Activated T-helper 1 cell treated with anti-CD3 and anti-CD28 coated beads, Interleukin-2, amount 50 U/mL, for 16 hours (primary cell): ENCODE measurements around the gene ZBTB3.
"Not testable (repeated sequence)": the region's sequence is repeated elsewhere in the genome, so short reads cannot be mapped to it uniquely, and the experiment has no call there.

Experiments used
- DNase-seq, 2 donors: peaks; one replicate each; pipeline ENCODE4 v3.0.0-alpha.2; 2020; ENCODE audit warnings: low read depth in 1 of 2, low spot score in 1 of 2

ZBTB3 gene

DNA sequence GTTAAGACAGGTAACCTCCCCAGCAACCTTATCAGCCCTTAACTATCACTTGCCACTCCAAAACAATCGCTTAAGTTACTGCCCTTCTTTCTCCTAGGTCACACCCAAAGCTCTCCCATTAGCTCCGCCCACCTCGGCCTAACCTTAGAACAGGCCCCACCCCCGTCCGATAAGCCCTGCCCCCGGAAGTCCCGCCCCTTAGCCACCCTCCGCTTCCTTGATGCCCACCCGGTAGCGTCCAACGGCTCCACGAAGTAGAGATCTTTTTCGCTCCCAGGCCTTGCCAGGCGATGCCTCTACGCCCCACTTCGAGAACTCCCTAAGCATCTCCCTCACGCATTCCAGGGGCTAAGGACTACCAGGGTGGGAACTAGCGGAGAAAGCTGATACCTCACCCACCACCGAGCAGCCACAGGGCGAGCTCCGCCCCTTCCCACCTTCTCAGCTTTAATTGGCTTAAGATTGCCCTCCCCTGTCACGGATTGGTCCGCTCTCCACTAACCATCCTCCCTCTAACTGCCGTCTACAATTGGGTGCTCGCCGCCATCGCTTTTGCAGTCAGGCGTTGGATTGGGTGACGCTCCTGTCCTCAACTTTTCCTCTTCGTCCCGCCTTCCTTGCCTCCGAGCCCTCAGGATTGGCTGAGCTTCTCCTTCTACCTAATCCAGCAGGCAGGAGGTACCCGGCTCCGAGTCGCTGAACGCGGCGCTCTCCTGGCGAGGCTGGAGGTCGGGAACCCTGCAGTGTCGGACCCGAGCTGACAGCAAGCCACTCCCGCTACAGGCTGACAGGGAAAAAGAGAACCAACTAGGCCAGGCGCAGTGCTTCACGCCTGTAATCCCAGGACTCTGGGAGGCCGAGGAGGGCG is at the start of gene ZBTB3:
Gene ZBTB3 (minus strand): TSS at position 425 of the 868 bp plus-strand sequence. CDS start 496 bp downstream, outside the sequence.
- peak; percentile 91 to 95 for DNase-seq

DNA sequence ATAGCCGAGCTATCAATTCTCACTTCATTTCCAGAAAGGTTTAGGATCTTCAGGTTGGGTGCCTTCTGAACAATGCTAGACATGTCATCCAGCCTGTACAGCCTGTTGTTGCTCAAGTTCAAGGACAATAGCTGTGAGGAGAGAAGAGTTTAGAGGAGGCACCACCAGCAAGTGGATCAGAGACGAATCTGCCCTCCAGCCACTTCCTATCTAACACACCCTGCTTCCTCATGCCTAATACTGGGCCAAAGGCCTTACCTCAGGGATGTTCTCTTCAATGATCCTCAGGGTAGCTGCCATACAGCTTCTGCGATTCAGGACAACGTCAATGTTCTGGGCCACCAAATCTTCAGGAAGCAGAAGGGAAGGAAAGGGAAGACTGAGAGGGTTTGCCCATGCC is 47.1 kb upstream of the ZBTB3 start:
- DNase-seq = no peak

DNA sequence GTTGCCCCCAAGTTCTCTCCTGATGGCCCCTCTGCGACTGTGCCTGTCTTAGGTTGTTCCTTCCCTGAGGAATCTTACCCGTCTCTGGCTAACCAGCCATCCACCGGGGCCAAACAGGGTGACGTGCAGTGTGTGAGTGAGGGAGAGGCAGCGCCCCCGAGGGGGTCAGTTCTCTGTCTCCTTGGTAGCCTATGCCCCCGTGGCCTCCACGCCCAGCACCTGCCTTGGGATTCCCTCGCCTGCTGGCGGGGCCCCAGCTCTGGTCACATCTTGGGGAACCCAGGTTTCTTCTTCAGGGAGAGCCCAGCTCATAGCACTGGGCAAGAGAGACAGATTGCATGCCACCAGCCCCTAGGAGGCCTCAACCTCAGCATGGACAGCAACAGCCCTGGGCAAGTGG is 45.5 kb upstream of the ZBTB3 start:
- no peak for DNase-seq

DNA sequence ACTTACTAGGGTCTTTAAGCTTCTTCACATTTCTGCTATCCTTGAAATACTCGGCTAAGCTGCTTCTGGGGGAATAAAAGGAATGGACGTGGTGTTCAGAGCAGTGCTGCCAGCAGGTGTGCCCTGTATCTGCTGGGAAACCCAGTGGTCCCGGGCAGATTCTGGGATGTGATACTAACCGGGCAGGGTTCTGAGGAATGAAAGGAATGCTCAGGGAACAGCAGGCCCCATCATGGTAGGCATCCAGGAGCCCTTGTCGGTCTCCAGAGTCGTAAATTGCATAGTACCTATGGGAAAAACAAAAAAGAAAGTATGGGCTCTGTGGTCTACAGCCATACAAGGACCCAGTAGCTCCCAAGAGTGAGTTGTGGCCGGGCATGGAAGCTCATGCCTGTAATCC is 42.3 kb upstream of the ZBTB3 start:
- DNase-seq = no peak

DNA sequence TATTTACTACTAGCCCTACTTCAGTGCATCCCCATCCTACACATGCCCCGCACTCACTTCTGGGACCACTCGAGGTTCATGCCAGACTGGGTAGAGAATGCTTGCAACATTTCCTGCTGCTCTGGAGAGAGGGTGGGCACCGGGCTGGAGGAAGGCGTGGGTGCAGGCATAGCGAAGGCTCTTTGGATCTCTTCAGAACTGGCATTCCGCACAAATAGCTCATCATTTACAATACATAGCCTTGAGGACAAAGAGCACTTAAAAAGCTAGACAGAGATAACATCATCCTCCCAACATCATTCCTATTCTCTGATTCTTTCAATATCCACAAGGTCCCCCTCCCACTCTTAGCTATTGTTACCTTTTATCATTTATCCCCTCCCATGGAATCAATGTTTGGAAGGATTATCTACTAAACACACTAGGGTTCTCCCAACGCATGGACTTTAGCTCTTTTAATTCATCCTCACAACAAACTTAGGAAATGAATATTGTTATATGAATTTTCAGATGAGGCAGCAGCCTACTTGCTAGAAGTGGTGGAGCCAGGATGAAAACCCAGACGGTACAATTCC is 40.3 kb upstream of the ZBTB3 start:
- no peak for DNase-seq

DNA sequence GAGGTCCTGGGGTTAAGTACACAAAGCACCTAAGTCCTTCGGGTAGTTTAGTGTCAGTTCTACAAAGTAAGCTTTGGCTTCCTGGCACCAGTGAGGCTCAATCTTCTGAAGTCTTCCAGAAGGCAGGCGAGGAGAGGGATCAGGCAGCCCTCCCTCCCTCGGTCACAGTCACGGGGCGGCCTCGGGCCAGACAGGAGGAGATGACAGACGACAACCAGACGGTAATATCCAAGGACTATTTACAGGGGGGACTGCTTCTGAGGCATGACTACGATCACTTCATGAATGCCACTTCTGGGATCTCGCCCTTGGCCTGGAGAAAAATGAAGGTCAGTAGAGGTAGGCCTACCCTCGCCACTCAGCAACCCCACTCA is 38.2 kb upstream of the ZBTB3 start:
- DNase-seq = no peak

DNA sequence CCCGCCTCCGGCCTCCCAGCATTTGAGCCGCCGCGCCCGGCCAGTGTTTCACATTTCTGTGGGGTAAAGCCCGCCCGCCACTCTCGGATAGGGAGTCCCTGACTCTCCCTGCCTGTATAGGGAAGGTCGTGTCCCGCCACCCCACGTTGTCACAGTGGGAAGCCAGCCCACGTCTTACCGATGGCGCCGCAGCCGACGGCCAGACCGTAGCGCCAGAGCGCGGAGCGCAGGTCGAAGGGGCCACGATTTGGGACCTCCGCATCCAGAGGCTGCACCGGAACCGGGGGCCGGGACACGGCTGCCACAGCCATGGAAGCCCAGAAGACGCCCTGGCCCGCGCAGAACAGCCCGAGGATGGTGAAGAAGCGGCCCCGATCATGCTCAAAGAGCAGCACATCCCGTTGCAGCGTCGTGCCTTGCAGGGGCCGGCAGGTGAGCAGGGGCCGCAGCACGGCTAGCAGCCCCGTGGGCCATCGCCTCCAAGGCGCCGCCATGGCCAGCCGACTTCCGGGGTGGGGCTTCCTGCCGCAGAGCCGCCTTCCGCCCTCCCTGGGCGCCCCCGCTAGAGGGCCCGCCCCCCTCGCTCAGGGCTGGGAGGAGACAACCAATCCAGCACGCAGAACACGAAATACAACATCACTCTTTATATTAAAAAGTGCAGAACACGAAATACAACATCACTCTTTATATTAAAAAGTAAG is 37.7 kb upstream of the ZBTB3 start, which contains the start of gene TMEM223:
Gene TMEM223 (minus strand): TSS at position 506 of the 701 bp plus-strand sequence. CDS start 12 bp downstream, at position 494.
- DNase-seq = peak; percentile 82 to 85

DNA sequence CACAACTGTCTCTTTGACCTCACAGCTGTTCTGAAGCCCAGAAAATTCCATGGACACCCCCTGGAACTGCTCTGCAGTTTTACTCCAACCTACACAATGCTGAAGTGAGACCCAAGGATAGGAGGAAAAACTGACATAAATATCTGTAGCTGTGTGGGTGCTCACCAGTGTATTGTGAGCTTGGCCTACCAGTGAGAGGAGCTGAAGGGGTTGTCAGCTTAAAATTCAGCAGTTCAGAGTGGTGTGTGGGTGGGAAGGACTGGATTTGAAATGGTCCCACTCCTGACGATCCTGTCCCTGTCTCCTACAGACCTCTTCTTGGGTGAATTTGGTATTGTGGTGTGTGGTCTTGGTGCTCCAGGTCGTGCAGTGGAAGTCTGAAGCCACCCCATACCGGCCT is 35.6 kb upstream of the ZBTB3 start:
- no peak for DNase-seq

DNA sequence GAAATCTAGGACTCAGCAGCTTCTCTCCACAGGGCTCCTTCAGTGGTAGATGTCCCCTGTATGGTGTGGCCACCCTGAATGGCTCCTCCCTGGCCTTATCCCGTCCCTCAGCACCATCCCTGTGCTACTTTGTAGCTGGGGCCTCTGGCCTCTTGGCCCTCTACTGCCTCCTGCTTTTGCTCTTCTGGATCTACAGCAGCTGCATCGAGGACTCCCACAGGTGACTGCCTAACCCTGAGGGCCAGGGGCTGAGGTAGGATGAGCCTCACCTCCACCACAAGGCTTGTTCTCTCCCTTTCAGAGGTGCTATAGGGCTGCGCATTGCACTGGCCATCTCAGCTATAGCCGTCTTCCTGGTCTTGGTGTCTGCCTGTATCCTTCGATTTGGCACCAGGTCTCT is 35.0 kb upstream of the ZBTB3 start:
- no peak for DNase-seq

DNA sequence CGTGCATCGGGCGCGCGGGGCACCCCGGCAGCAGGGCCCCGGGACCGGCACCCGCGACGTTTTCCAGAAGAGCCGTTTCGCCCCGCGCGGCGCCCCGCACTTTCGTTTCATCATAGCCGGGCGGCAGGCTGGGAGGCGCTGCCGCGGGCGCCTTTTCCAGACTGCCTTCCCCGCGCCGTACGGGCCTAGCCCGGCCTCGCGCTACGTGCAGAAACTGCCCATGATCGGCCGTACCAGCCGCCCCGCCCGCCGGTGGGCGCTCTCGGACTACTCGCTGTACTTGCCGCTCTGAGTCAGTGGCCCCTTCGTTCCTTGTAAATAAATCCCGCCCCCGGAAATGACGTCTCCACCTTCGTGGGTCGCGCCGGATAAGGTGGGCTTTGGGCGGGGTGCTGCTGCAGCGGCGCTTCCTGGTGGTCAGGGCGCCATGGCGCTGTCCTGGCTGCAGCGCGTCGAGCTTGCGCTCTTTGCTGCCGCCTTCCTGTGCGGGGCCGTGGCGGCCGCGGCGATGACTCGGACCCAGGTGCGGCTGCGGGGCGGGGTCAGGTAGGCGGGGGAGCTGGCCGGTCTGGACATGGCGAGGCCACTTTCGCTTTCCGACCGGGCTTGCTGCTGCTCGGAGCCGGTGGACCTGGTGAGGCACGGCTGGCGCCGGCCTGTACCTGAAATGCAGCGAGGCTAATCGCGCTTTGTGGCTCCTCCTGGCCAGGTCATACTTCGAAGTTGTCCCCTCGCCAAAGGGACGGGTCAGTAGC is 33.2 kb upstream of the ZBTB3 start, which contains the start of gene TMEM179B:
Gene TMEM179B (plus strand): TSS at position 398 of the 755 bp plus-strand sequence. CDS start 30 bp downstream, at position 428.
- peak; percentile 94 to 95 for DNase-seq

DNA sequence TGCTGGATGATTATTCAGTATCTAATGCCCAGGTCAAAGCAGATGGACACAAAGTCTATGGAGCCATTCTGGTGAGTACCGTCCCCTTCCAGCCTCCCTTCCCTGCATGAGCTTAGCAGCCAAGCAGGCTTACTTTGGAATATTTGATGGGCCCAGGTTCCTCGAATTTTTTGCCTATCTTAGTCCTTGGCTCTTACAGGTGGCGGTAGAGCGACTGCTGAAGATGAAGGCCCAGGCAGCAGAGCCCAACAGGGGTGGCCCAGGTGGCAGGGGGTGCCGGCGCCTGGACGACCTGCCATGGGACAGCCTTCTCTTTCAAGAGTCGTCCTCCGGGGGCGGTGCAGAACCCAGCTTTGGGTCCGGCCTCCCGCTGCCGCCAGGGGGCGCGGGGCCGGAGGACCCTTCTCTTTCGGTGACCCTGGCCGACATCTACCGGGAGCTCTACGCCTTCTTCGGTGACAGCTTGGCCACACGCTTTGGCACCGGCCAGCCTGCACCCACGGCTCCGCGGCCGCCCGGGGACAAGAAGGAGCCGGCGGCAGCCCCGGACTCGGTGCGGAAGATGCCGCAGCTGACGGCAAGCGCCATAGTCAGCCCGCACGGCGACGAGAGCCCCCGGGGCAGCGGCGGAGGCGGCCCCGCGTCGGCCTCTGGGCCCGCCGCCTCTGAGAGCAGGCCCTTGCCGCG is 32.5 kb upstream of the ZBTB3 start:
- peak; percentile 73 to 81 for DNase-seq

DNA sequence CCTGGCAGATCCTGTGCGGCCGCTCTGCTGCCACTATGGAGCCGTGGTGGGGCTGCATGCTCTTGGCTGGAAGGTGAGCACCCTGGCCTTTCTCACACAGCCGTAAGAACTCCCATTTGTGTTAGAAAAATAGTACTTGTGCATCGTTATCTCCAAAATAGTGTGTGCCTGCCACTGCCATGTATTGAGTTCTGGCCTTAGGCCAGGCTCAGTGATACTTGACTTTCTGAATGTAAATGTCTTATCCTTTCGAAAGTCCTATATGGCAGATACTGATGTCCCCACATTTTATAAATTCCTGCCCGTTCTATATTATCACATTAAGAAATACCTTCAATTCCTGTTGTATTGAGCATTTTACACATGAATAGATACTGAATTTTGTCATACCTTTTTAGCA is 28.8 kb upstream of the ZBTB3 start:
- DNase-seq = no peak

DNA sequence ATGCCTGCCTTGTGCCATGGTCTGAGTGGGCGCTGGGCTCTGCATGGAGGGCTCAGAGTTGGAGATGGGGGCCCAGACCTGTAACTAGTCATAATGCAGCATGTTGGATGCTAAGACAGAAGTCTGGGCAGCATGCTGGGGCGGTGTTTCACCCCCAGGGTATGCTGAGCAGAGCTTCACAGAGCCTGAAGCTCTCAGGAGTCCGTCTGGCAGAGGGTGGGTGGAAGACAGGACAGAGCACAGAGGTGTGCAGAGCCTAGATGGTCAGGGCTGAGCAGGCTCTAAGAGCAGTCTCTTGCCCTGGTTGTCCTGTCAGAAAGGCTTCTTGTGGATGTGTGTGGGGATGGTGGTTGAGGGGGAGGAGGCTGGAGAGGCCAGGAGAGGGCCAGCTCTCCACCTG is 24.5 kb upstream of the ZBTB3 start:
- no peak for DNase-seq

DNA sequence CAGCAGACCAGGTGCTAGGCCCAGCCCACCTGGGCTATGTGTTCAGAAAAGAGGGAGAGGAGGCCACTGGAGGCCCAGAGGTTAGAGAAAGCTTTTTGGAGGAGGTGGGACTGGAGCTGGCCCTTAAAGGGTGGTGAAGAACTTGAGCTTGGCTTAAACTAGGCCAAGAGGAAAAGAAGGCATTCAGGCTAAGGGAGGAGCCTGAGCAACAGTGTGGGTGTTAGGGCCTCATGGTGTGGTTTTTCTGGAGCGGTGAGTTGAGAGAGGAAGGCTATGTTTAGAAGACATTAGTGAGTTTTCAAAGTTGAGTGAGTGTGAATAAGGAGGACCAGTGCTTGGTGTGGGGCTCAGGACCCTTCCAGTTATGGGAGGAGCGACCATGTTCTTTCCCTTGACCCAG is 23.4 kb upstream of the ZBTB3 start:
- no peak for DNase-seq

DNA sequence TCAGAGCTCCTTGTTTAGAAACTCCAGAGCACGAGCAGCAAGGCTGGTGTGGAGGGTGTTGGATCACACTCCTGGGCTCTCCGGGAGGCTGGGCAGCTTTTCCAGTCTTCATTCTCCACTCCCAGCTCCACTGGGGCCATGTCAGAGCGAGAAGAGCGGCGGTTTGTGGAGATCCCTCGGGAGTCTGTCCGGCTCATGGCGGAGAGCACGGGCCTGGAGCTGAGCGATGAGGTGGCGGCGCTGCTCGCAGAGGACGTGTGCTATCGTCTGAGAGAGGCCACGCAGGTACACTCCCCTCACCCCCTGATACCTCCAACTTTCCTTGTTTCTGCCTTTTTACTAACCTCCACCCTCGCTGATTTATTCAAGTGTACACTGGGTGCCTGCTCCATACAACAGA is 21.7 kb upstream of the ZBTB3 start:
- no peak for DNase-seq

DNA sequence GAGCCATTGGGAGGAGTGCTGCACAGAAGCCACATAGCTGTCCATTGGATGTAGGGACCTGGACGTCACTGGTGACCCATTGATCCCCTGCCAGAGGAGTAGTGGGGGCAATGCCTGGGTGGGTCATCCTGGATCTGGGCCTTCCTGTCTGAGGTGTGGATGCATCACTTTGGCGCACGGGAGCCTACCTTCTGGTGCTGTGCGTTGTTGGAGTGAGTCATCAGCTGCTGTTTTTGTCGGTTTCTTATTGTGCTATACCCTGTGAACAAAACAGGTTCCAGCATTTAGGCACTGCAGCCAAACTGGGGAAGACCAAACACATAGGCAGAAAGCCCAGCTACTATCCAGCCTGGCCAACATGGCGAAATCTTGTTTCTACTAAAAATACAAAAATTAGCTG is 20.4 kb upstream of the ZBTB3 start:
- DNase-seq = no peak

DNA sequence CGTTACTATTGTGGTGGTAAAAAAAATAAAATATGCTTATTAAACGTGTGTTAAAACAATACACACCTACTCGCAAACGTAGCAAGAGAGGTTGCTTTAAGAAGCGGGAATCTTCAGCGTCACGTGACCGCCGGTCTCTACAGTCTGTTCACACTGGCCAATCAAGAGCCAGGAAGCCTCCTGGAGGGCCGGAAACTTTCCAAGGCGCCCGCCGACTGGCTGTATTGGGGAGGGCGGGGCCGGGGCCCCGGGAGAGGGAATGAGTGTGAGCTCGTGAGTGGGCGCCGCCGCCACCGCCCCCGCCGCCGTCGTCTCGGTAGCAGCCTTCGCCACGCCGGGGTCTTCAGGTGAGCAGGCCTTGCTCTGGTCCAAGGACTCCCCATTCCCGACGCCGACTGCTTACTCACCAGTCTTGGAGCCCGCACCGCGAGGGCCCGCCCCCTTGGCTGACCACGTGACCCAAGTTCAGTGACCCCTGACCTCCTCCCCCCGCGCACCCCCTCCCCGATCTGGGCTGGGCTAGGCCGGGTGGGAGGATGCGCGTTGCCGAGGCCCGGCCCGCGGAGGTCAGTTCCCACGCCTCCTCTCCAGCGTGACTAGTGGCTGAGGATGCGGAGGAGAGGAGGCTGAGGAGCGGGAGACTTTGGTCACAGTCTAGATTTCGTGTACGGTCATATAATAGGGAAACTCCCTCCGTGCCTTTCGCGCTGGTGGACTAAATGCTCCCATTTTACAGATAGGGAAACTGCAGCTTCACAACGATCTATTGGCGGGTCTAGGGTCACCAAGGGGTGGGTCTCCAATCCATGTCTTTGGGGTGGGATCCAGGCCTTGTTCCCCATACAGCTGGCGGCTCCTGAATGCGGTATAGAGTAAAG is 17.4 kb upstream of the ZBTB3 start, which contains the start of gene TAF6L:
Gene TAF6L (plus strand): TSS at position 253 of the 878 bp plus-strand sequence. CDS start 4,388 bp downstream, outside the sequence.
- peak; percentile 87 to 88 for DNase-seq

DNA sequence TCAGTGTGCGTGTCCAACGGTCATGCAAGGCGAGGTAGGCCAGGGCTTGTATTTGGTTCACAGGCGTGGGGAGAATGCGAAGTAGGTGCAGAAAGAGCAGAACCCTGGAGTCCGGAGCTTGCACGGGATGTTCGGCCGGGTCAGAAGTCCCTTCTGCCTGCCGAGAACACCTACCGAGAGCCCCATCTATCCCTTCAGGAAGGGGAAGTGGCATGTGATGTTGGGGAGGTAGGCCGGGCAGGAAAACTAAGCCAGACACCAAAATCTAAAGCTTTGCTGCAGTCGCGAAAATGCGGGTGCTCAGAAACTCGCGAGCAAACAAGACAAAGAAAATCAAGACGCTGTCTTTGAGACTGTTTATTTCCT is 16.8 kb upstream of the ZBTB3 start:
- no peak for DNase-seq

DNA sequence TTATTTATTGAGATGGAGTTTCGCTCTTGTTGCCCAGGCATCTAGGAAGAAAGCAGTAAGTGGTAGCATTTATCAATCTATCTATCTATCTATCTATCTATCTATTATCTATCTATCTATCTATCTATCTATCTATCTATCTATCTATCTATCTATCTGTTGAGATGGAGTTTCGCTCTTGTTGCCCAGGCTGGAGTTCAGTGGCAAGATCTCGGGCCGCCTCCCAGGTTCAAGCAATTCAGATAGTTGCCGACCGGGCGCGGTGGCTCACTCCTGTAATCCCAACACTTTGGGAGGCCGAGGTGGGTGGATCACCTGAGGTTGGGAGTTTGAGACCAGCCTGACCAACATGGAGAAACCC is 6.9 kb upstream of the ZBTB3 start:
- DNase-seq = not testable (repeated sequence)
